Progenitor cell of endocrine pancreas (in vitro differentiated cells): Measurements from ENCODE around the gene NPAS2. TPM values are rescaled to one million over a fixed set of nuclear protein-coding genes. Genes with fewer than 3 reads are reported as not detected.

ENCODE experiments used
- DNase-seq: peaks from one replicate; pipeline ENCODE4 v3.0.0; 2021; ENCODE audit warnings: low spot score; ENCODE audit not compliant: unreplicated experiment
- H3K27ac Mint-ChIP-seq: 2 replicates; pipeline ENCODE4 v1.8.0; 2021; ENCODE audit warnings: mild to moderate bottlenecking, moderate library complexity, mixed read lengths
- H3K27me3 Mint-ChIP-seq: 2 replicates; pipeline ENCODE4 v1.8.0; 2021; ENCODE audit warnings: mixed read lengths
- H3K36me3 Mint-ChIP-seq: 2 replicates; pipeline ENCODE4 v1.8.0; 2022; ENCODE audit warnings: mixed read lengths; ENCODE audit not compliant: insufficient read depth
- H3K4me1 Mint-ChIP-seq: 2 replicates; pipeline ENCODE4 v1.8.0; 2021; ENCODE audit warnings: low read depth, mixed read lengths
- H3K4me3 Mint-ChIP-seq: 2 replicates; pipeline ENCODE4 v1.8.0; 2021; ENCODE audit warnings: low read depth, mild to moderate bottlenecking, moderate library complexity, mixed read lengths
- H3K9me3 Mint-ChIP-seq: 2 replicates; pipeline ENCODE4 v1.8.0; 2021; ENCODE audit warnings: low read depth, mixed read lengths
- total RNA-seq: library from RNA; stranded (reverse); gene quantifications from 2 replicates; pipeline ENCODE4 v1.2.1, GENCODE V29; 2021
- TF ChIP-seq, protein P1 (sequence below): fragments of 200-600 bp; sonication (generic); IDR thresholded peaks from one replicate; pipeline ENCODE4 v1.5.0; 2021; ENCODE audit warnings: antibody characterized with exemption, mild to moderate bottlenecking; ENCODE audit not compliant: unreplicated experiment

The NPAS2 gene
- total RNA-seq, 1 donor from 2014 or later, result 0.84 TPM

DNA sequence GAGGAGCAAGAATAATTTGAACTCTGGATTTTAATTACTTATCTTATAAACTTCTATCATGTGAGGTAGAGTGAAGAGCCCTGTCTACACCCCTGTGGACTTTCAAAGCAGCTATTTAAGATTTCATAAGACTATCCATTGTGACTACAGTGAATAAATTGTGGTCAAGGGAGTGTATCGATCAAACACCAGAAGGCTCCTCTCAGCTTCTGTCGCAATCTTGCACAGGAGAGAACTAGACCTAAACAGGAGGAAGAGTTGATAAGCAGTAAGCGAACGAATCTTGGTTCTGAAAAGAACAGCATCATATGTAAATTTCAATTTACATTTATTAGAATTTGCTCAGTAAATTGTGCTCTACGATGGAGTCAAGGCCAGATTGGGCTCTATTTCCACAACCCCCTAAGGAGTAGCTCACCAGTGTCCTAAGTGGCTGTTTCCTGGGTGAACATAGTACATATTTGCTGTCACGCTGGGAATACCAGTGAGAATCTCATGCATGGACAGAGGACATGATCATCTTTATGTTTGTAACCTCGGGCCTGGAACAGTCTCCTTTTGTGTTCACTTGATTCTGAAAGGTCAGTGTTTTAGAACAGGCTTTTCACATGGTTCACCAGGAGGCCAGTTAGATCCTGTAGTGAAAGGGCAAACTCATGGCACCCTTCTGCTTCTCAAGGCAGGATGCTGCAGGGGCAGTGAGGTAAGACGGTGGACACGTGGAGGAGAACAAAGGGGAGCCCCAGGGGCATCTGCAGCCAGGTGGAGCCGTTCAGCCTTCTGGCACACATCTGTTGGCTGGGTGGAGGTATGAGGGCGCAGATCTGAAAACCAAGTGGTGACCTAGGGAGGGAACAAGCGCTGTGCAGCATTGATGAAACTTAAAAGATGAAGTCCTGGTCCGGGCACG, 33.3 kb downstream of the NPAS2 start:
- Mint-ChIP-seq H3K4me3 (no peak overlapping the region), H3K4me1 (peaks cover 1% of the 10 kb centered on the region), H3K9me3 (no peaks in the 10 kb centered on the region), H3K27ac (peak overlapping the region; percentile 57), H3K27me3 (peaks cover 5% of the 10 kb centered on the region), H3K36me3 (no peaks in the 10 kb centered on the region)
- DNase-seq, result no peak
- TF ChIP-seq, protein P1, sequence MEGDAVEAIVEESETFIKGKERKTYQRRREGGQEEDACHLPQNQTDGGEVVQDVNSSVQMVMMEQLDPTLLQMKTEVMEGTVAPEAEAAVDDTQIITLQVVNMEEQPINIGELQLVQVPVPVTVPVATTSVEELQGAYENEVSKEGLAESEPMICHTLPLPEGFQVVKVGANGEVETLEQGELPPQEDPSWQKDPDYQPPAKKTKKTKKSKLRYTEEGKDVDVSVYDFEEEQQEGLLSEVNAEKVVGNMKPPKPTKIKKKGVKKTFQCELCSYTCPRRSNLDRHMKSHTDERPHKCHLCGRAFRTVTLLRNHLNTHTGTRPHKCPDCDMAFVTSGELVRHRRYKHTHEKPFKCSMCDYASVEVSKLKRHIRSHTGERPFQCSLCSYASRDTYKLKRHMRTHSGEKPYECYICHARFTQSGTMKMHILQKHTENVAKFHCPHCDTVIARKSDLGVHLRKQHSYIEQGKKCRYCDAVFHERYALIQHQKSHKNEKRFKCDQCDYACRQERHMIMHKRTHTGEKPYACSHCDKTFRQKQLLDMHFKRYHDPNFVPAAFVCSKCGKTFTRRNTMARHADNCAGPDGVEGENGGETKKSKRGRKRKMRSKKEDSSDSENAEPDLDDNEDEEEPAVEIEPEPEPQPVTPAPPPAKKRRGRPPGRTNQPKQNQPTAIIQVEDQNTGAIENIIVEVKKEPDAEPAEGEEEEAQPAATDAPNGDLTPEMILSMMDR, result no peak

DNA sequence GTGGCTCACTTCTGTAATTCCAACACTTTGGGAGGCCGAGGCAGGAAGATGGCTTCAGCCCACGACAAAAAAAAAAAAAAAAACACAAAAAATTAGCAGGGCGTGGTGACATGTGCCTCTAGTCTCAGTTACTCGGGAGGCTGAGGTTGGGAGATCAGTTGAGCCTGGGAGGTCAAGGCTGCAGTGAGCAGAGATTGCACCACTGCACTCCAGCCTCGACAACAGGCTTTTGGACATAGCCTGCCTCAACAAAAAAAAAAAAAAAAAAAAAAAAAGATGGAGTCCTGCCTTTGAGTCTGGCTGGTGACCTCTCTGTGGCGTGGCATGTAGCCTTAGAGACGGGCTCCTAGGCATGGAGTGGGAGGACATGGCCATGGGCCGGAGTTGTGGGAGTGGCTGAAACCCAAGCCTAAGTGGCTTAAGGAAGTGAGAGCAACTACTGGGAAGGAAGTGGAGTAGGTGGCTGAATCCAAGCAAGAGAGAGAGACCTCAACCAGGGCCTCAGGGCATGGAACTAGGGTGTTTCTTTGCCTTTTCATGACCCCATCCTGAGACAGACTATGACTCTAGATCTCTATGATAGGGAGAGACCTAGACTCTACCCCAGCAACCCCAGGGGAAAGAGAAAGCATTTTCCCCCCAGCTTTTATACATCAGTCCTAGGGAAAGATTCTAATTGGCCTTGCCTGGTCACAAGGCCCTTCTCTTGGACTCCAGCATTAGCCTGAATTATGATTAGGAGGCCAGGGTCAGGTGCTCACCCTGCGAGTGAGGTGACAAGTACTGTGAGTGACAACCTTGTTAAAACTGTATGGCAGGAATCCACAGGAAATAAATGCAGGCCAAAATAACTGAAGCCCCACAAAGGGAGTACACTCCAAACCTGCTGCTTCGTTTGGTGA, 34.2 kb downstream of the NPAS2 start:
- peaks cover 1% of the 10 kb centered on the region for H3K4me1 Mint-ChIP-seq
- TF ChIP-seq, protein P1, result no peak

DNA sequence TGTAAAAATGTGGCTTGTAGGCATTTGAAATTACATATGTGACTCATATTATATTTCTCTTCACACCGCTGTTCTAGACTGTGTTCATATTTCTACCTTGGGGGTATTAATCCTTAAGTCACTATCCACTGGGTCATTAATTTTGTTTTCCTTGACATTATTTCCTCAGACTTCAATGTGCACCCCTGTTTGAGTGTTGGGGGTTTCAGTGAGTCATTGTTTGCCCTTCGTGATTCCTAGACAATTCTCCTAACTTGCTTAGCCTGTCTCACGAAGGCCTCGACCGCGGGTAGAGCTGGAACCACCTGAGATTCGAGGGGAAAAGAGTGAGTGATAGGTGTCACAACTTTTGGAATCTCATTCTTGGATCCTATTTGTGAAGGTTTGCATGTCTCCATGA, 35.1 kb downstream of the NPAS2 start:
- H3K27ac Mint-ChIP-seq, result no peak overlapping the region
- TF ChIP-seq, protein P1, result no peak
- DNase-seq, result no peak
- no peaks in the 10 kb centered on the region for H3K9me3 Mint-ChIP-seq
- H3K27me3 Mint-ChIP-seq, result peaks cover 4% of the 10 kb centered on the region
- H3K36me3 Mint-ChIP-seq, result no peaks in the 10 kb centered on the region
- no peak overlapping the region for H3K4me3 Mint-ChIP-seq
- H3K4me1 Mint-ChIP-seq, result peaks cover 1% of the 10 kb centered on the region

More for the DNA sequence above, 34.2 kb downstream of the NPAS2 start:
- peak overlapping the region; percentile 57 for H3K27ac Mint-ChIP-seq
- no peaks in the 10 kb centered on the region for H3K9me3 Mint-ChIP-seq
- no peak for DNase-seq
- peaks cover 4% of the 10 kb centered on the region for H3K27me3 Mint-ChIP-seq
- no peaks in the 10 kb centered on the region for H3K36me3 Mint-ChIP-seq
- H3K4me3 Mint-ChIP-seq, result no peak overlapping the region

DNA sequence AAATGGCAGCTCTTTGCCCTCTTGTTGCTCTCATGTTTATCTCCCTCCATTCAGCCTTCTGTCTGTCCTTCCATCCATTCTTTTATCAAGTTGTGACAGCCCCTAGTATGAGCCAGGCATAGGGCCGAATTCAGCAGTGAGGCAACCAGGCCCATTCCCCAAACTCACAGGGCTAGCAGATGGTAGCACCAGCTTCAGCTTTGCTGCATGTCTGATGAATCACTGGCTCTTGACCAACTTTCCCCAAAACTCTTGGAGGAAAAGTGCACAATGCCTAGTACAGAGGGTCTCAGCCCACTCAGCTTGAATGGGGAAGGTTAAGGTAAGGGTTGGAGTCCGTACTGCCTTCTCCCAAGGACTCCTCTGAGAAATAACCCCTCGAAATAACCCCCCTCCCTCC, 35.7 kb downstream of the NPAS2 start:
- no peak for DNase-seq
- H3K36me3 Mint-ChIP-seq, result no peaks in the 10 kb centered on the region
- H3K9me3 Mint-ChIP-seq, result no peaks in the 10 kb centered on the region
- H3K27me3 Mint-ChIP-seq, result peaks cover 5% of the 10 kb centered on the region
- TF ChIP-seq, protein P1, result no peak
- H3K4me3 Mint-ChIP-seq, result no peak overlapping the region
- peaks cover 1% of the 10 kb centered on the region for H3K4me1 Mint-ChIP-seq
- H3K27ac Mint-ChIP-seq, result no peak overlapping the region

DNA sequence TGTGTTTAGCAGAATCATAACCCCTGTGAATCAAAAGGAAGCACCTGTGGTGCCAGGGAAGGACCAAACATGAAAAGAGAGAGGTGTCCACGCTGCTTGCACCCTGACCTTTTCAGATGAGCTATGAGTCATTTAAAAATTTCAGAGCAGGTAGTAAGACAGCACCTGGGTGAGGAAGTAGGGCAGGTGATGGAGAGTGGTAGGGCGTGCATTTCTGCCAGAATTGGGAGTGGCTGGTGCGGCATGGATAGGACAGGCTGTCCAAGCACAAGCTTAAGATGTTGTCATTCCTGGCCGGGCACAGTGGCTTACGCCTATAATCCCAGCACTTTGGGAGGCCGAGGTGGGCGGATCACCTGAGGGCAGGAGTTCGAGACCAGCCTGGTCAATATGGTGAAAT, 36.8 kb downstream of the NPAS2 start:
- no peak for DNase-seq
- H3K36me3 Mint-ChIP-seq, result no peaks in the 10 kb centered on the region
- no peak overlapping the region for H3K4me3 Mint-ChIP-seq
- peaks cover 1% of the 10 kb centered on the region for H3K4me1 Mint-ChIP-seq
- H3K27me3 Mint-ChIP-seq, result peaks cover 6% of the 10 kb centered on the region
- TF ChIP-seq, protein P1, result no peak
- no peaks in the 10 kb centered on the region for H3K9me3 Mint-ChIP-seq
- peak overlapping the region; percentile 49 for H3K27ac Mint-ChIP-seq
